H9 (cell line): Measurements from ENCODE around the gene SP140L. TPM values are rescaled to one million over a fixed set of nuclear protein-coding genes. Genes with fewer than 3 reads are reported as not detected.

ENCODE experiments used
- DNase-seq: peaks from one replicate; pipeline ENCODE4 v3.0.0-alpha.2; 2017
- H2AFZ ChIP-seq: one replicate; pipeline ENCODE4 v1.6.1; 2013; ENCODE audit warnings: mild to moderate bottlenecking, low read length, control low read depth, moderate library complexity
- H2AK5ac ChIP-seq: 2 replicates; pipeline ENCODE4 v1.6.1; 2013; ENCODE audit warnings: low read length, control low read depth, mixed read lengths; ENCODE audit not compliant: insufficient read length
- H2BK120ac ChIP-seq: one replicate; pipeline ENCODE4 v1.6.1; 2013; ENCODE audit warnings: low read depth, mild to moderate bottlenecking, low read length, control low read depth, inconsistent platforms; ENCODE audit not compliant: poor library complexity, severe bottlenecking
- H2BK12ac ChIP-seq: 2 replicates; pipeline ENCODE4 v1.6.1; 2013; ENCODE audit warnings: low read length, control low read depth, mixed read lengths, low read depth; ENCODE audit not compliant: insufficient read length
- H2BK15ac ChIP-seq: 2 replicates; pipeline ENCODE4 v1.6.1; 2013; ENCODE audit warnings: low read depth, low read length, control low read depth
- H2BK20ac ChIP-seq: one replicate; pipeline ENCODE4 v1.6.1; 2013; ENCODE audit warnings: low read depth, mild to moderate bottlenecking, low read length, control low read depth, inconsistent platforms; ENCODE audit not compliant: poor library complexity, severe bottlenecking
- H2BK5ac ChIP-seq: 2 replicates; pipeline ENCODE4 v1.6.1; 2013; ENCODE audit warnings: low read length, control low read depth, mixed read lengths; ENCODE audit not compliant: insufficient read length
- H3K14ac ChIP-seq: 2 replicates; pipeline ENCODE4 v1.6.1; 2013; ENCODE audit warnings: low read length, control low read depth; ENCODE audit not compliant: insufficient read depth
- H3K18ac ChIP-seq: 2 replicates; pipeline ENCODE4 v1.6.1; 2013; ENCODE audit warnings: low read depth, mild to moderate bottlenecking, mixed read lengths, low read length, control low read depth; ENCODE audit not compliant: insufficient read length
- H3K23ac ChIP-seq: 2 replicates; pipeline ENCODE4 v1.6.1; 2013; ENCODE audit warnings: low read length, control low read depth, mixed read lengths, low read depth; ENCODE audit not compliant: insufficient read length
- H3K23me2 ChIP-seq: 2 replicates; pipeline ENCODE4 v1.6.1; 2013; ENCODE audit warnings: low read depth, mild to moderate bottlenecking, mixed read lengths, low read length, control low read depth; ENCODE audit not compliant: insufficient read length, poor library complexity, severe bottlenecking
- H3K27ac ChIP-seq: 2 replicates; pipeline ENCODE4 v1.5.1; 2013; ENCODE audit warnings: low read length, control low read depth, mixed read lengths, low read depth; ENCODE audit not compliant: insufficient read length
- H3K27me3 ChIP-seq: 2 replicates; pipeline ENCODE4 v1.6.1; 2013; ENCODE audit warnings: low read length, control low read depth, inconsistent platforms; ENCODE audit not compliant: insufficient read depth
- H3K4ac ChIP-seq: 2 replicates; pipeline ENCODE4 v1.6.1; 2013; ENCODE audit warnings: low read depth, mild to moderate bottlenecking, control low read depth, inconsistent platforms, low read length, moderate library complexity
- H3K4me1 ChIP-seq: 2 replicates; pipeline ENCODE4 v1.6.1; 2013; ENCODE audit warnings: low read length, control low read depth, inconsistent platforms; ENCODE audit not compliant: insufficient read depth
- H3K4me2 ChIP-seq: 2 replicates; pipeline ENCODE4 v1.6.1; 2013; ENCODE audit warnings: low read length, control low read depth, mixed read lengths; ENCODE audit not compliant: insufficient read length, insufficient read depth
- H3K56ac ChIP-seq: 2 replicates; pipeline ENCODE4 v1.6.1; 2013; ENCODE audit warnings: low read depth, mild to moderate bottlenecking, mixed read lengths, low read length, control low read depth; ENCODE audit not compliant: insufficient read length
- H3K79me1 ChIP-seq: 2 replicates; pipeline ENCODE4 v1.6.1; 2013; ENCODE audit warnings: low read depth, mild to moderate bottlenecking, moderate library complexity, low read length, control low read depth, inconsistent platforms; ENCODE audit not compliant: insufficient read depth, poor library complexity, severe bottlenecking
- H3K79me2 ChIP-seq: 2 replicates; pipeline ENCODE4 v1.6.1; 2013; ENCODE audit warnings: low read length, control low read depth, inconsistent platforms; ENCODE audit not compliant: insufficient read depth
- H3K9ac ChIP-seq: 2 replicates; pipeline ENCODE4 v1.6.1; 2013; ENCODE audit warnings: low read length, control low read depth, mixed read lengths; ENCODE audit not compliant: insufficient read length; ENCODE audit errors: extremely low read depth
- H3K9me3 ChIP-seq: one replicate; pipeline ENCODE4 v1.6.1; 2013; ENCODE audit warnings: low read depth, low read length, inconsistent platforms; ENCODE audit not compliant: control insufficient read depth
- H3T11ph ChIP-seq: one replicate; pipeline ENCODE4 v1.6.1; 2013; ENCODE audit warnings: mild to moderate bottlenecking, low read length, control low read depth, inconsistent platforms
- H4K20me1 ChIP-seq: one replicate; pipeline ENCODE4 v1.6.1; 2013; ENCODE audit not compliant: control insufficient read depth, insufficient read length, insufficient read depth
- H4K5ac ChIP-seq: 2 replicates; pipeline ENCODE4 v1.6.1; 2013; ENCODE audit warnings: low read depth, mild to moderate bottlenecking, mixed read lengths, low read length, control low read depth; ENCODE audit not compliant: insufficient read length
- H4K8ac ChIP-seq: replicated peaks from 2 replicates; pipeline ENCODE4 v1.6.1; 2013; ENCODE audit warnings: low read length, control low read depth, mixed read lengths, low read depth; ENCODE audit not compliant: insufficient read length
- H4K91ac ChIP-seq: 2 replicates; pipeline ENCODE4 v1.6.1; 2013; ENCODE audit warnings: low read depth, mild to moderate bottlenecking, moderate library complexity, mixed read lengths, low read length, control low read depth; ENCODE audit not compliant: insufficient read length
- H3K27ac Mint-ChIP-seq, 3 experiments: 2 replicates in 2 of 3; 3 replicates in 1 of 3; pipeline ENCODE4 v1.8.0; 2020 to 2021; ENCODE audit warnings: mixed read lengths in 3 of 3, mild to moderate bottlenecking in 1 of 3, moderate library complexity in 1 of 3
- H3K27me3 Mint-ChIP-seq: 2 replicates; pipeline ENCODE4 v1.8.0; 2021; ENCODE audit warnings: low read depth, mild to moderate bottlenecking, moderate library complexity, mixed read lengths
- H3K36me3 Mint-ChIP-seq, 3 experiments: 2 replicates in 2 of 3; 3 replicates in 1 of 3; pipeline ENCODE4 v1.8.0; 2020 to 2021; ENCODE audit warnings: low read depth in 3 of 3, mixed read lengths in 3 of 3; ENCODE audit not compliant: insufficient read depth in 1 of 3
- H3K4me1 Mint-ChIP-seq, 2 experiments: 2 replicates each; pipeline ENCODE4 v1.8.0; 2020; ENCODE audit warnings: mixed read lengths in 2 of 2
- H3K4me3 Mint-ChIP-seq, 2 experiments: 2 replicates in 1 of 2; 3 replicates in 1 of 2; pipeline ENCODE4 v1.8.0; 2020 to 2021; ENCODE audit warnings: mild to moderate bottlenecking in 2 of 2, mixed read lengths in 2 of 2, moderate library complexity in 1 of 2
- H3K9me3 Mint-ChIP-seq, 2 experiments: 2 replicates in 1 of 2; 3 replicates in 1 of 2; pipeline ENCODE4 v1.8.0; 2020; ENCODE audit warnings: mild to moderate bottlenecking in 2 of 2, mixed read lengths in 2 of 2, moderate library complexity in 1 of 2
- CTCF ChIP-seq: fragments of 200-600 bp; sonication (generic); conservative IDR thresholded peaks from 3 replicates; pipeline ENCODE4 v1.8.0; 2021; ENCODE audit warnings: antibody characterized with exemption, mild to moderate bottlenecking
- WGBS: extraction: QIAGEN DNeasy Blood & Tissue Kit; methylation state at CpG from one replicate; pipeline ENCODE4 v1.1.7; 2013; ENCODE audit warnings: missing lambda C conversion rate, low lambda C conversion rate, mixed read lengths; ENCODE audit not compliant: insufficient read length; ENCODE audit errors: extremely low coverage; 5-methylcytosine and 5-hydroxymethylcytosine counted together
- total RNA-seq: library from RNA; stranded (reverse); gene quantifications from 2 replicates; pipeline ENCODE4 v1.2.1, GENCODE V29; 2021

Gene SP140L
- total RNA-seq, 1 experiment from 2014 or later = 1.3 TPM

- no CpG with 5 or more reads among the region's 2 CpGs for WGBS
- peaks cover 0 to 1% (median 0%) of the 10 kb centered on the region in 3 experiments; a peak in 1 of 7 replicates for H3K36me3 Mint-ChIP-seq
- no peak overlapping the region for H2AFZ ChIP-seq
Measured at GRCh38 chr2:230439590-230439989, 112.6 kb downstream of the SP140L start.

More at GRCh38 chr2:230439590-230439989, 112.6 kb downstream of the SP140L start:
- no peak overlapping the region for H3K4ac ChIP-seq
- no peak overlapping the region for H4K91ac ChIP-seq
- H3K9me3 ChIP-seq = no peaks in the 10 kb centered on the region
- peaks cover 8% of the 10 kb centered on the region in 2 experiments for H3K9me3 Mint-ChIP-seq
- H2BK20ac ChIP-seq = no peak overlapping the region
- H3K27me3 Mint-ChIP-seq = no peaks in the 10 kb centered on the region
- no peak overlapping the region for H3K4me2 ChIP-seq
- no peak overlapping the region for H3T11ph ChIP-seq
- no peaks in the 10 kb centered on the region for H3K79me1 ChIP-seq
- no peak overlapping the region for H3K56ac ChIP-seq
- no peak for DNase-seq
- no peak overlapping the region for H3K4me3 Mint-ChIP-seq
- H2BK12ac ChIP-seq = no peak overlapping the region
- no peak overlapping the region for H2AK5ac ChIP-seq
- H4K20me1 ChIP-seq = no peaks in the 10 kb centered on the region
- no peak overlapping the region for H3K18ac ChIP-seq
- no peaks in the 10 kb centered on the region for H3K27me3 ChIP-seq
- no peak overlapping the region for H2BK120ac ChIP-seq
- H3K27ac Mint-ChIP-seq = peak overlapping the region in 1 of 3 experiments; percentile 83; a peak in 1 of 7 replicates
- no peaks in the 10 kb centered on the region for H3K4me1 ChIP-seq
- no peak overlapping the region for H4K5ac ChIP-seq
- TF ChIP-seq CTCF = no peak
- H3K9ac ChIP-seq = no peak overlapping the region
- no peaks in the 10 kb centered on the region for H3K79me2 ChIP-seq
- H3K23ac ChIP-seq = no peak overlapping the region
- no peak overlapping the region for H2BK5ac ChIP-seq
- no peak overlapping the region for H4K8ac ChIP-seq
- no peaks in the 10 kb centered on the region for H3K23me2 ChIP-seq
- H3K14ac ChIP-seq = no peak overlapping the region
- H2BK15ac ChIP-seq = no peak overlapping the region
- H3K4me1 Mint-ChIP-seq = peaks cover 0 to 3% of the 10 kb centered on the region in 2 experiments; a peak in 2 of 4 replicates
- H3K27ac ChIP-seq = no peak overlapping the region
